GM21529 (cell line): ENCODE measurements around the gene ZNF716.
"Not testable (repeated sequence)": the region's sequence is repeated elsewhere in the genome, so short reads cannot be mapped to it uniquely, and the experiment has no call there.

ENCODE experiments used
- ATAC-seq: cut with Tn5 transposase; IDR thresholded peaks from one replicate; pipeline ENCODE4 v1.9.1; 2021; ENCODE audit not compliant: unreplicated experiment

ZNF716 gene

DNA sequence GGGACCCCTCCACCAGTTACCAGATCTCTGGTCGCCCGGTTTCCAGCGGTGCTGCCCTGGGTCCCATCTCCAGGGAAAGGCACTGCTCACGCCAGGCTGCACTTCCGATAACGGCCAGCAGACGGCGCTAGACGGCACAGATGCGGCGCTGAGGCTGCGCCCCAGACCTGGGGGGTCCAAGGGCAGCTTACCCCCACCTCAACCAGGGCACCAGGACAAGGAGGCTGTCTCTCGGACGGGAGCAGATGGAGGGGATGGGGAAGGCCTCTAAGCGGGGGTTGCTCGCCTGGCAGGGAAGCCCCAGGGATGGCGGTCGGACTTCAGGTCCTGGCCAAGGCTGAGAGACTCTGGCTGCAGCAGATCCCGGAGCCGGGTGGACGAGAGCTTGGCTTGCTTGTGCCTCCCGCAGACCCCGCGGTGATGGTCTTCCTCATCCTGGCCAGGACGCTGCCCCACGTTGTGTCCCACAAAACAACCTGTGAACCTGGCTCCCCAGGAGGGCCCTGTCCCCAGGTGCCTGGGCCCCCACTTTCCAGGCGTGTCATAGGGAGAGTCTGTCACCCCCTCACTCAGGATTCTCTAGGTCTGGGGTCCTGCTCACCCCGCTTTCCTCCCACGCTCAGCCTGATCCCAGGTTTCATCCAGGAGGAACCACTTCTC lies 23.9 kb upstream of the ZNF716 start:
- no peak for ATAC-seq

DNA sequence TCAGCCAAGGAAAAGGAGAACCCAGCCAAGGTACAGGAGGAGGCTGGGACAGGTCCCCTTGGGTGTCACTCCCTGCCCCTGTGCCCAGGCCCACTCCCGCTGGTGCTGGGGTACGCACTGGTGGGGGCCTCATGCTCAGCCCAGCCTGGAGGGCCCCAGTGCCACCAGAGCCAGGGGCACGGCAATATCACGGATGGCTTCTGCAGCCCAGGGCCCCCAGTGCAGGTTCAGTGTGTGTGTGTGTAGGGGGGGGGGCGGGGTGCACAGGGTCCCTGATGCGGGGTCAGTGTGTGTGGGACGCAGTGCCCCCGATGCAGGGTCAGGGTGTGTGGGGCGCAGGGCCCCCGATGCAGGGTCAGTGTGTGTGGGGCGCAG lies 23.4 kb upstream of the ZNF716 start:
- ATAC-seq = no peak

DNA sequence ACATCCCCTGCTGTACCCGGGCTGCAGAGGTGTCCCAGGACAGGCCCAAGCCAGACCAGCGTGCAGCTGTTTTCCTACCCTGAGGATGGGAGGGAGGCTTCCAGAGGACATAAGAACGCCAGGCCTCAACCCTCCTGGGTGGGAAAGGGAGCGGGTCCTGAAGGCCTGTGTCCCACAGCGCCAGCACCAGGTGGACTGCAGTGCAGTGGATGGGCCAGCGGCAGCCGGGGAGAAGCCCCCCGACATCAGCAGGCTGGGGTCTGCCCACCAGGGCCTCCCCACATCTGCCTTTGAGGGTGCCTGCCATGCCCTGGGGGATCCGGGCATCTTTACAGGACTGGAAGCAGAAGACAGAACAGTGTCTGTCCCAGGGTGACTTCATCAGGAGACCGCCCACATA lies 22.8 kb upstream of the ZNF716 start:
- no peak for ATAC-seq

DNA sequence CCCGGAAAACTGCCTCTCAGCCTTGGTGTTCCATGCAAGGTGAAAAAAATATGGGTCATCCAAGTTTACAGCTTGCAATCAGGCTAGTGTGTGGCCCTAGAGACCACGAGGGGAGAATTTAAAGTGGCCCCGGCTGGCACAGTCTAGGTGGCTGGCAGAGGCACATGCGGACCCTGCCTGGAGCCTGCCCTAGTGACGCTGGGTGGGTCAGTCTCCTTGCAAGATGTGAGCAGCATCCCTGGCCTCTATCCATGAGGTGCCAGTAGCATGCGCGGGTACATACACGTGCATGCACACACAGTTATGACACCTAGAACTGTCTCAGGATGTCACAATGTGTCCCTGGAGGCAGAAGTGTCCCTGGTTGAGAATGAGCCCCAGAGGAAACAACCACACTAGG lies 22.4 kb upstream of the ZNF716 start:
- ATAC-seq = no peak

DNA sequence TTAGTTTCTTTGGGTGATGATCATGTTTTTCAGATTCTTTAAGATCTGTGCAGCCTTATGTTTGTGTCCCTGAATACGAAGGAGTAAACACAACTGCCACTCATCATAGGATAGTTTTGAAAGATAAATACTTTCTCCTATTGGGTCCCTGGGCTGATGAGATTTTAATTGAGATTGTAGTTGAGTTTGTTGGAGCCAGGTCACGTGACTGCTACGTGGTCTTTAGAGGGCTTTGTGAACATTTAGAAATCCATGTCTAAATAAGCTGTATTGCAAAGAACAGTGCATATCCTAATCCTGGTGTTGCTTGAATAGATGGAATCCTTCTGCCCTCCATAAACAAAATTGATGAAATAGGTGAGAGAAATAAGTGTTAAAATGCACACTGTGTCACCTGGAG lies 17.4 kb upstream of the ZNF716 start:
- ATAC-seq = no peak

DNA sequence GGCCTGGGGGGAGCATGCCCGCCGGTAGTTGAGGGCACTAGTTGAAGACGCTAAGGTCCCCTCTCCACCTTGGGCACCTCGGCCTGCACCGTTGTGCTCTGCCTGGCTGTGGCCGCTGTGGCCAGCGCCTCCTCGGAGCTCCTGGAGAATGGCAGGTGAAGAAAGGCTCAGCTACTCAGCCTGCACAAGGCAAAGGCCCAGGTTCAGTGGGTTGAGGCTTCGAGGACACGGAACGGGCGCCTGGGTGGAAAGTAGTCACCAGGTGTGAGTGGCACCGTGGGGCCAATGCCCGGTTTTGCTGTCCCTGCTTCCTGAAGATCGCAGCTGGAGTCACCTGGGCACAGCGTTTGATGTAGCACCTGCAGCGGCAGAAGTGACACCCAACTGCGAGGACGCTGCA lies 12.4 kb upstream of the ZNF716 start:
- no peak for ATAC-seq

DNA sequence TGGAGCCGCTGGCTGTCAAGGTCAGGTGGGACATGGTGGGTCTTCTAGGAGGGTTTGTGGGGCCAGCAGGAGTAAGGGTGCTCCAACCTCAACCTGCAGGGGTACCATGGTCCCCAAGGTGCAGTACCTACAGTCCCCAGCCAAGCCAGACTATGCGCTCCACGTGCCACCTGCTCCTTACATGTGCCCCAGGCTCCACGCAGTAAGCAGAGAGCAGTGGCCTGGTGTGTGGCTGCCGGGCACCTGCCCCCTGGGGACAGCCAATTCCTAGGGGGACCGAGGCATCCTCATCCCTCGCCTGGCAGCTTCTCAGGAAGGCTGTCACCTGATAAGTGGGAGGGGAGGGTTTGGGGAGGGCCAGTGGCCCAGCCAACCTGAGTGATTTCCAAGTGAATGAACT lies 11.7 kb upstream of the ZNF716 start:
- ATAC-seq = no peak

DNA sequence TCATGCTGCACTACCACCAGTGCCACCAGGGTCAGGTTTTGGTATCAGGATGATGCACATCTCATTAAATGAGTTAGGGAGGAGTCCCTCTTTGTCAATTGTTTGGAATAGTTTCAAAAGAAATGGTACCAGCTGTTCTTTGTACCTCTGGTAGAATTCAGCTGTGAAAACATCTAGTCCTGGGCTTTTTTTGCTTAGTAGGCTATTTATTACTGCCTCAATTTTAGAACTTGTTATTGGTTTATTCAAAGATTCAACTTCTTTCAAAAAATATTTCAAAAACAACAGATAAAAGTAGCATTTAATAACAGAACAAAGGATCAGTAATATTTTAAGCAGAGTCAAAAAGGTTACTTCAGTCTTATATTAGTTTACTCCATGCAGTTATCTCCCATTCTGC lies 6.4 kb upstream of the ZNF716 start:
- ATAC-seq = no peak

DNA sequence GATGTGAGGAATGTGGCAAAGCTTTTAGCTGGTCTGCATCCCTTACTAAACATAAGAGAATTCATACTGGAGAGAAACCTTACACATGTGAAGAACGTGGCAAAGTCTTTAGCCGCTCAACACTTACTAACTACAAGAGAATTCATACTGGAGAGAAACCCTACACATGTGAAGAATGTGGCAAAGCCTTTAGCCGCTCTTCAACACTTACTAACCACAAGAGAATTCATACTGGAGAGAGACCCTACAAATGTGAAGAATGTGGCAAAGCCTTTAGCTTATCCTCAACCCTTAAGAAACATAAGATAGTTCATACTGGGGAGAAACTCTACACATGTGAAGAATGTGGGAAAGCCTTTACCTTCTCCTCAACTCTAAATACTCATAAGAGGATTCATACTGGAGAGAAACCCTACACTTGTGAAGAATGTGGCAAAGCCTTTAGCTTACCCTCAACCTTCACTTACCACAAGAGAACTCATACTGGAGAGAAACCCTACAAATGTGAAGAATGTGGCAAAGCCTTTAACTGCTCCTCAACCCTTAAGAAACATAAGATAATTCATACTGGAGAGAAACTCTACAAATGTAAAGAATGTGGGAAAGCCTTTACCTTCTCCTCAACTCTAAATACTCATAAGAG lies 19.3 kb downstream of the ZNF716 start:
- not testable (repeated sequence) for ATAC-seq

DNA sequence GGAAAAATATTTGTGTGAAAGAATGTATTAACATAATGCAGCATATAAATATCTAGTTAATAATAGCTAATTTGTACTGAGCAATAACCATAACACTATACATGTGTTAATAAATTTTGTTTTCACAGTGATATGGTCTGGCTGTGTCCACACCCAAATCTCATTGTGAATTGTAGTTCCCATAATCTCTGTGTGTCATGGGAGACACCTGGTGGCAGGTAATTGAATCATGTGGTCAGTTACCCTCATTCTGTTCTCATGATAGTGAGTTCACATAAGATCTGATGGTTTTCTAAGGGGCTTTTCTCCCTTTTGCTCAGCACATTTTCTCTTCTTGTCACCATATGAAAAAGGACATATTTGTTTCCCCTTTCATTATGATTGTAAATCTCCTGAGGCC lies 30.3 kb downstream of the ZNF716 start:
- ATAC-seq = not testable (repeated sequence)

DNA sequence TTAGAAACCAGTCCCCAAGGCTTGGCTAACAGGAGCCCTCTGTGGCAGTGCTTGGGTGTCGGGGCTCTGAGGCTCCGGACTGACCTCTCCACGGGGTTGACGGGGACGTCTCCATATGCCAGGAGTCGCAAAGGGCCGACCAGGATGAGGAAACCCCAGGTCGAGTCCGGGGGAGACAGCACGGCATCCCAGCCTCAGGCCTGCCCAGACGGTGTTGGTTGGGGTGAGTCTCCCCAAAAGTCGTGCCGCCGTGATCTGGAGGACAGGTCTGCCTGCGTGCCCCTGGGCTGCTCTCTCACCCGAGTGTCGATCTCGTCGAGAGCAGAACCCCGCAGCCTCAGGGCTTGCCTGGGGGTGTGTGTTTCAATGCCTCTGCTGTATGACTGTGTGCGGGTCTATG lies 35.0 kb downstream of the ZNF716 start:
- not testable (repeated sequence) for ATAC-seq

DNA sequence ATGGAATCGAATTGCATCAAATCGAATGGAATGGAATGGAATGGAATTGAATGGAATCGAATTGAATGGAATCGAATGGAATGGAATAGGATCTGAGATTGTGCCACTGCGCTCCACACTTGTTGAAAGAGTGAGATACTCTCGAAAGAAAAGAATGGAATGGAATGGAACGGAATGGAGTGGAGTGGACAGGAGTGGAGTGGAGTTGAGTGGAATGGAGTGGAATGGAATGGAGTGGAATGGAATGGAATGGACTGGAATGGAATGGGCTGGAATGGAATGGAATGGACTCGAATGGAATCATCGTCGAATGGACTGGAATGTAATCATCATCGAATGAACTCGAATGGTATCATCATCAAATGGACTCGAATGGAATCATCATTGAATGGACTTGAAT lies 38.0 kb downstream of the ZNF716 start:
- ATAC-seq = no peak

DNA sequence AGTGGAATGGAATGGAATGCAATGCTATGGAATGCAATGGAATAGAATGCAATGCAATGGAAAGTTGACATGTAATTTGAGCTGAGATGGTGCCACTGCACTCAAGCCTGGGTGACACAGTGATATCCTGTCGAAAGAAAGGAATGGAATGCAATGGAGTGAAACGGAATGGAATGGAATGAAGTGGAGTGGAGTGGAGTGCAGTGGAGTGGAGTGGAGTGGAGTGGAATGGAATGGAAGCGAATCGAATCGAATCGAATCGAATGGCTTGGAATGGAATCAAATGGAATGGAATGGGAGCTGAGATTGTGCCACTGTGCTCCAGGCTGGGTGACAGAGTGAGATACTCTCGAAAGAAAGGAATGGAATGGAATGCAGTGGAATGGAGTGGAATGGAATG lies 45.1 kb downstream of the ZNF716 start:
- ATAC-seq = not testable (repeated sequence)

DNA sequence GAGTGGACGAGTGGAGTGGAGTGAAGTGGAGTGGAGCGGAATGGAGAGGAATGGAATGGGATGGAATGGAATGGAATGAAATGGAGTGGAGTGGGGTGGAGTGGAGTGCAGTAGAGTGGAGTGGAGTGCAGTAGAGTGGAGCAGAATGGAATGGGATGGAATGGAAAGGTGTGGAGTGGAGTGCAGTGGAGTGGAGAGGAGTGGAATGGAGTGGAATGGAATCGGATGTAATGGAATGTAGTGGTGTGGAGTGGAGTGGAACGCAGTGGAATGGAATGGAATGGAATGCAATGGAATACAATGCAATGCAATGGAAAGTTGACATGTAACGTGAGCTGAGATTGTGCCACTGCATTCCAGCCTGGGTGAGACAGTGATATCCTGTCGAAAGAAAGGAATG lies 46.4 kb downstream of the ZNF716 start:
- no peak for ATAC-seq

DNA sequence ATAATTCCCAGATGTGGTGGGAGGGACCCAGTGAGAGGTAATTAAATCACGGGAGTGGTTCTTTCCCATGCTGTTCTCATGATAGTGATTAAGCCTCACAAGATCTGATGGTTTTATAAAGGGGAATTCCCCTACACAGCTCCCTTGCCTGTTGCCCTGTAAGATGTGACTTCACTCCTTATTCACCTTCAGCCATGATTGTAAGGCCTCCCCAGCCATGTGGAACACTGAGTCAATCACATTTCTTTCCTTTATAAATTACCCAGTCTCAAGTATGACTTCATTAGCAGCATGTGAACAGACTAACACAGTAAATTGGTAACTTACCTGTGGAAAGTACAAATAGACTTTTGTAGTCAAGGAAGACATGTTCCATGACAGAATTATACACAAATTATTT lies 55.2 kb downstream of the ZNF716 start:
- no peak for ATAC-seq
